Natural killer cell (primary cell): ENCODE data around the gene OR6K3. TPM values are rescaled to one million over a fixed set of nuclear protein-coding genes. Genes with fewer than 3 reads are reported as not detected.

ENCODE experiments used
- ATAC-seq, 3 donors: fragments of 150-1000 bp in 2 of 3; fragments of 200-7000 bp in 1 of 3; cut with Tn5 transposase; 1 replicate in 1 of 3; 2 replicates in 2 of 3; pipeline ENCODE4 v1.10.0; 2021; ENCODE audit warnings: mild to moderate bottlenecking in 2 of 3, moderate library complexity in 2 of 3
- DNase-seq, 2 donors: peaks; one replicate each; pipeline versions ENCODE4 v3.0.0 to v3.0.0-alpha.2; 2013 to 2021; ENCODE audit warnings: mixed read lengths in 1 of 2
- H3K27ac ChIP-seq: one replicate; pipeline ENCODE4 v1.5.1; 2013; ENCODE audit warnings: mild to moderate bottlenecking, low read length
- H3K27me3 ChIP-seq: one replicate; pipeline ENCODE4 v1.6.1; 2013; ENCODE audit warnings: low read length; ENCODE audit not compliant: control insufficient read depth, insufficient read depth
- H3K36me3 ChIP-seq: one replicate; pipeline ENCODE4 v1.6.1; 2013; ENCODE audit warnings: low read length; ENCODE audit not compliant: control insufficient read depth, insufficient read depth
- H3K4me1 ChIP-seq: one replicate; pipeline ENCODE4 v1.6.1; 2013; ENCODE audit warnings: low read length; ENCODE audit not compliant: control insufficient read depth, insufficient read depth
- H3K4me3 ChIP-seq: one replicate; pipeline ENCODE4 v1.5.1; 2013; ENCODE audit warnings: low read length
- H3K9me3 ChIP-seq: one replicate; pipeline ENCODE4 v1.6.1; 2013; ENCODE audit warnings: low read length; ENCODE audit not compliant: control insufficient read depth, insufficient read depth
- H3K27ac Mint-ChIP-seq, 2 donors: one replicate each; pipeline ENCODE4 v1.8.0; 2022; ENCODE audit warnings: mild to moderate bottlenecking in 2 of 2, mixed read lengths in 2 of 2, moderate library complexity in 1 of 2
- H3K27me3 Mint-ChIP-seq, 2 donors: one replicate each; pipeline ENCODE4 v1.8.0; 2022; ENCODE audit warnings: low read depth in 2 of 2, mixed read lengths in 2 of 2
- H3K36me3 Mint-ChIP-seq: one replicate; pipeline ENCODE4 v1.8.0; 2022; ENCODE audit warnings: mixed read lengths
- H3K4me1 Mint-ChIP-seq, 2 donors: one replicate each; pipeline ENCODE4 v1.8.0; 2022; ENCODE audit warnings: mixed read lengths in 2 of 2
- H3K4me3 Mint-ChIP-seq: one replicate; pipeline ENCODE4 v1.8.0; 2022; ENCODE audit warnings: mild to moderate bottlenecking, moderate library complexity, mixed read lengths
- H3K9me3 Mint-ChIP-seq, 2 donors: one replicate each; pipeline ENCODE4 v1.8.0; 2022; ENCODE audit warnings: mixed read lengths in 2 of 2
- CTCF ChIP-seq: fragments of 200-600 bp; IDR thresholded peaks from one replicate; pipeline ENCODE4 v1.8.0; 2022; ENCODE audit warnings: antibody characterized with exemption
- WGBS: methylation state at CpG from one replicate; pipeline ENCODE4 v1.1.7; 2013; ENCODE audit warnings: missing lambda C conversion rate; ENCODE audit not compliant: insufficient coverage; 5-methylcytosine and 5-hydroxymethylcytosine counted together
- intact Hi-C: fragments of 100-400 bp; cut with micrococcal nuclease; formaldehyde crosslinking; loops from one replicate; pipeline ENCODE4 v1.14.2; 2022
- total RNA-seq, 4 donors: library from RNA; stranded (reverse); fragments of 120-200 nt in 1 of 4; gene quantifications; one replicate each; pipeline versions ENCODE4 v1.2.3 to v1.2.4, GENCODE V29; 2013 to 2022

Gene OR6K3
- total RNA-seq, 3 donors from 2014 or later (not counting 1 experiment from before 2014, with no cell fraction given) = 1.7 TPM; not detected in 2

- ATAC-seq = no peak
- Mint-ChIP-seq H3K36me3 (no peaks in the 10 kb centered on the region), H3K4me3 (no peak overlapping the region), H3K4me1 (no peaks in the 10 kb centered on the region), H3K27ac (no peak overlapping the region), H3K27me3 (peaks cover 24 to 60% of the 10 kb centered on the region in 2 donors), H3K9me3 (no peaks in the 10 kb centered on the region)
- Histone ChIP-seq H3K36me3 (no peaks in the 10 kb centered on the region), H3K4me3 (no peak overlapping the region), H3K27me3 (peaks cover 10% of the 10 kb centered on the region), H3K9me3 (no peaks in the 10 kb centered on the region), H3K27ac (no peak overlapping the region), H3K4me1 (no peaks in the 10 kb centered on the region)
- DNase-seq = no peak
- WGBS = 92% methylated on average over 5 of the region's 5 CpGs
- TF ChIP-seq CTCF = no peak
- intact Hi-C loops = no loop called here
Observed at GRCh38 chr1:158724442-158724841, 3.9 kb upstream of the OR6K3 start.

GRCh38 chr1:158719664-158720063 is 856 bp downstream of the OR6K3 start:
- no CpG with 5 or more reads among the region's 3 CpGs for WGBS
- H3K36me3 ChIP-seq = no peaks in the 10 kb centered on the region
- no peaks in the 10 kb centered on the region for H3K9me3 Mint-ChIP-seq
- no peak for TF ChIP-seq CTCF
- peaks cover 6% of the 10 kb centered on the region for H3K27me3 ChIP-seq
- no peak for ATAC-seq
- H3K4me1 ChIP-seq = no peaks in the 10 kb centered on the region
- intact Hi-C loops = no loop called here
- H3K4me3 ChIP-seq = no peak overlapping the region
- no peak for DNase-seq
- H3K27ac Mint-ChIP-seq = no peak overlapping the region
- no peak overlapping the region for H3K27ac ChIP-seq
- no peaks in the 10 kb centered on the region for H3K4me1 Mint-ChIP-seq
- peaks cover 42 to 67% of the 10 kb centered on the region in 2 donors for H3K27me3 Mint-ChIP-seq
- H3K9me3 ChIP-seq = no peaks in the 10 kb centered on the region
- H3K4me3 Mint-ChIP-seq = no peak overlapping the region
- no peaks in the 10 kb centered on the region for H3K36me3 Mint-ChIP-seq

- no peak for ATAC-seq
- intact Hi-C loops = no loop called here
- H3K4me1 ChIP-seq = no peaks in the 10 kb centered on the region
Observed at GRCh38 chr1:158717344-158717743, 3.2 kb downstream of the OR6K3 start.

More at GRCh38 chr1:158717344-158717743, 3.2 kb downstream of the OR6K3 start:
- peaks cover 11% of the 10 kb centered on the region for H3K27me3 ChIP-seq
- H3K27ac ChIP-seq = no peak overlapping the region
- Mint-ChIP-seq H3K4me3 (no peak overlapping the region), H3K9me3 (no peaks in the 10 kb centered on the region), H3K36me3 (no peaks in the 10 kb centered on the region), H3K4me1 (no peaks in the 10 kb centered on the region), H3K27me3 (peaks cover 33 to 73% of the 10 kb centered on the region in 2 donors), H3K27ac (no peak overlapping the region)
- no peak overlapping the region for H3K4me3 ChIP-seq
- 84% methylated on average over 6 of the region's 6 CpGs for WGBS
- no peak for TF ChIP-seq CTCF
- no peak for DNase-seq
- H3K36me3 ChIP-seq = no peaks in the 10 kb centered on the region
- H3K9me3 ChIP-seq = no peaks in the 10 kb centered on the region
